Heart left ventricle (tissue), 16 donors: ENCODE data around the gene TJP3. TPM values are rescaled to one million over a fixed set of nuclear protein-coding genes. Genes with fewer than 3 reads are reported as not detected.

Experiments
- ATAC-seq, 4 donors: fragments of 200-7000 bp; cut with Tn5 transposase; one replicate each; pipeline ENCODE4 v1.9.1; 2020 to 2022; ENCODE audit warnings: moderate library complexity in 4 of 4, mild to moderate bottlenecking in 3 of 4, moderate number of reproducible peaks in 1 of 4
- DNase-seq, 5 donors: peaks; one replicate each; pipeline ENCODE4 v3.0.0-alpha.2; 2020
- H3K27ac ChIP-seq, 12 donors: fragments of 200-600 bp; sonication (generic) in 4 of 12; one replicate each; pipeline versions ENCODE4 v1.5.0 to v1.8.0; 2016 to 2022; ENCODE audit warnings: mild to moderate bottlenecking in 2 of 12
- H3K27me3 ChIP-seq, 9 donors: fragments of 200-600 bp; sonication (generic) in 2 of 9; one replicate each; pipeline versions ENCODE4 v1.5.1 to v1.8.0; 2016 to 2022; ENCODE audit warnings: mild to moderate bottlenecking in 3 of 9
- H3K36me3 ChIP-seq, 9 donors: fragments of 200-600 bp; sonication (generic) in 2 of 9; one replicate each; pipeline versions ENCODE4 v1.5.0 to v1.8.0; 2018 to 2022; ENCODE audit warnings: mild to moderate bottlenecking in 2 of 9
- H3K4me1 ChIP-seq, 12 donors: fragments of 200-600 bp; sonication (generic) in 4 of 12; one replicate each; pipeline versions ENCODE4 v1.5.0 to v1.8.0; 2016 to 2022; ENCODE audit warnings: mild to moderate bottlenecking in 3 of 12
- H3K4me3 ChIP-seq, 12 donors: fragments of 200-600 bp; sonication (generic) in 4 of 12; one replicate each; pipeline versions ENCODE4 v1.5.0 to v1.8.0; 2017 to 2022; ENCODE audit warnings: mild to moderate bottlenecking in 9 of 12, moderate library complexity in 4 of 12
- H3K9me3 ChIP-seq, 12 donors: fragments of 200-600 bp; sonication (generic) in 4 of 12; one replicate each; pipeline versions ENCODE4 v1.5.0 to v1.8.0; 2016 to 2022; ENCODE audit warnings: mild to moderate bottlenecking in 1 of 12
- POLR2A ChIP-seq, 2 donors: fragments of 450-650 bp; IDR thresholded peaks; one replicate each; pipeline ENCODE4 v1.6.1; 2017; ENCODE audit warnings: antibody characterized with exemption in 2 of 2, mild to moderate bottlenecking in 2 of 2, moderate library complexity in 2 of 2
- WGBS, 4 donors: extraction: QIAGEN DNeasy Blood & Tissue Kit in 2 of 4; methylation state at CpG; one replicate each; pipeline versions ENCODE4 v1.1.5 to v1.1.7; 2013 to 2018; 5-methylcytosine and 5-hydroxymethylcytosine counted together
- intact Hi-C, 10 donors: fragments of 100-400 bp; cut with DNase I; formaldehyde crosslinking; loops; one replicate each; pipeline versions ENCODE4 v1.11.1 to v1.14.2; 2022
- polyA plus RNA-seq, 2 donors: library from polyadenylated mRNA; stranded (reverse); fragments of 200-250 nt; gene quantifications; one replicate each; pipeline ENCODE4 v1.2.3, GENCODE V29; 2013
- total RNA-seq, 9 donors: library from RNA; depleted of rRNA in 2 of 9; stranded (reverse); fragments of >200 nt in 2 of 9; fragmentation: NEBNext Ultra II Directional in 3 of 9; extraction: Animal tissue kit (Norgen Biotek cat#: 25700) in 3 of 9; gene quantifications; one replicate each; pipeline versions ENCODE4 v1.1.0 to v1.2.4, GENCODE V29; 2016 to 2023
- TF ChIP-seq, protein P1 (sequence below), 12 donors: fragments of 200-600 bp; sonication (generic) in 4 of 12; IDR thresholded peaks; one replicate each; pipeline versions ENCODE4 v1.5.0 to v1.8.0; 2018 to 2022; ENCODE audit warnings: antibody characterized with exemption in 12 of 12, mild to moderate bottlenecking in 5 of 12
- donor health status: ischemic (EF 13 %, LVEDD 7.1; RV severe dilation, severe dysfunction).
- donor health status: healthy with polysubstance abuse.
- donor health status: DM: no; HTN: yes; CAD: no.
- donor health status: DM: no; HTN: no; CAD: no.
- donor health status: ischemic (EF 25% LVEDD 6.9; RV normal size, moderate dysfunction).
- donor health status: ischemic (EF 25% LVEDD 5.7; RV mildly dilated, moderate dysfunction).
- donor health status: healthy.
- donor health status: DM: yes; HTN: yes; CAD: no.
- donor health status: ischemic (EF 35%, LVEDD 5.7; RV mildly dilated, moderate dysfunction).
- donor health status: nonischemic (EF 11% LVEDD 7.7; RV severe dilation, severe dysfunction).
- donor health status: DM: yes; HTN: yes; CAD: no.
- donor health status: PGD.
- donor health status: ischemic (EF 29% LVEDD 5.4; RV normal size, mild dysfunction).
- donor health status: nonischemic (EF 23%, LVEDD 6.1; RV moderate dilation, normal function).

Gene TJP3
- total and polyA plus RNA-seq, 11 donors = 0.06 to 0.48 (median 0.41) TPM; not detected in 8

- no peaks in the 10 kb centered on the region for H3K27me3 ChIP-seq
- intact Hi-C loops = no loop called here
- peak overlapping the region; percentile 89 to 100 (median 99) for H3K27ac ChIP-seq
- no peak overlapping the region for H3K4me3 ChIP-seq
- 86 to 93% (median 90%) methylated on average over 6 to 8 of the region's 8 CpGs for WGBS, 4 donors
- peaks cover 0 to 67% (median 47%) of the 10 kb centered on the region in 12 donors for H3K4me1 ChIP-seq
- DNase-seq (no peak), ATAC-seq (no peak)
- no peaks in the 10 kb centered on the region for H3K36me3 ChIP-seq
- TF ChIP-seq POLR2A (IDR thresholded peaks at IDR 0.05) = no peak
- TF ChIP-seq, protein P1, sequence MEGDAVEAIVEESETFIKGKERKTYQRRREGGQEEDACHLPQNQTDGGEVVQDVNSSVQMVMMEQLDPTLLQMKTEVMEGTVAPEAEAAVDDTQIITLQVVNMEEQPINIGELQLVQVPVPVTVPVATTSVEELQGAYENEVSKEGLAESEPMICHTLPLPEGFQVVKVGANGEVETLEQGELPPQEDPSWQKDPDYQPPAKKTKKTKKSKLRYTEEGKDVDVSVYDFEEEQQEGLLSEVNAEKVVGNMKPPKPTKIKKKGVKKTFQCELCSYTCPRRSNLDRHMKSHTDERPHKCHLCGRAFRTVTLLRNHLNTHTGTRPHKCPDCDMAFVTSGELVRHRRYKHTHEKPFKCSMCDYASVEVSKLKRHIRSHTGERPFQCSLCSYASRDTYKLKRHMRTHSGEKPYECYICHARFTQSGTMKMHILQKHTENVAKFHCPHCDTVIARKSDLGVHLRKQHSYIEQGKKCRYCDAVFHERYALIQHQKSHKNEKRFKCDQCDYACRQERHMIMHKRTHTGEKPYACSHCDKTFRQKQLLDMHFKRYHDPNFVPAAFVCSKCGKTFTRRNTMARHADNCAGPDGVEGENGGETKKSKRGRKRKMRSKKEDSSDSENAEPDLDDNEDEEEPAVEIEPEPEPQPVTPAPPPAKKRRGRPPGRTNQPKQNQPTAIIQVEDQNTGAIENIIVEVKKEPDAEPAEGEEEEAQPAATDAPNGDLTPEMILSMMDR (IDR thresholded peaks at IDR 0.05) = no peak
- H3K9me3 ChIP-seq = no peaks in the 10 kb centered on the region
Observed at GRCh38 chr19:3672575-3672948, 35.6 kb upstream of the TJP3 start.

DNA sequence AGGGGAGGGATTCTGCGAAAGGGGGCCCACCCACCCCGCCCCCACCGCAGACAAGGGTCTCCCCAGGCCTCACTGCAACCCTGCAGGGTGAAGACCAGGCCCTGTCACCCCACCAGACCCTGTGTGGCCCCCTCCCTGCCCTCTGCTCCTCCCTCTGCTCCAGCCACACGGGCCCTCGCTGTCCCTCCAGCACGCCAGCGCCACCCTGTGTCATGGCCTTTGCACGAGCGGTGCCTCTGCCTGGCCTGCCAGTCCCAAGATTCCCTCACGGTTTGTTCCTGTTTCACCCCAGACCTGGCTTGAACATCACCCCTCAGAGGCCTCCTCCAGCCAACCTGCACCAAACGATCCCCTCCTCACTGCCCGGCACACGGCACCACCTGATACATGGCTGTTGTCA is 35.2 kb upstream of the TJP3 start:
- H3K4me1 ChIP-seq = peaks cover 0 to 63% (median 46%) of the 10 kb centered on the region in 12 donors
- TF ChIP-seq POLR2A (IDR thresholded peaks at IDR 0.05) = no peak
- TF ChIP-seq, protein P1 (IDR thresholded peaks at IDR 0.05) = no peak
- DNase-seq (no peak), ATAC-seq (no peak)
- H3K9me3 ChIP-seq = no peaks in the 10 kb centered on the region
- no peak overlapping the region for H3K4me3 ChIP-seq
- H3K27ac ChIP-seq = peak overlapping the region in 9 of 12 donors; percentile 2 to 100 (median 99)
- intact Hi-C loops = no loop called here
- H3K27me3 ChIP-seq = no peaks in the 10 kb centered on the region
- H3K36me3 ChIP-seq = no peaks in the 10 kb centered on the region
- WGBS, 4 donors = 90 to 92% (median 91%) methylated on average over 11 to 13 of the region's 13 CpGs

DNA sequence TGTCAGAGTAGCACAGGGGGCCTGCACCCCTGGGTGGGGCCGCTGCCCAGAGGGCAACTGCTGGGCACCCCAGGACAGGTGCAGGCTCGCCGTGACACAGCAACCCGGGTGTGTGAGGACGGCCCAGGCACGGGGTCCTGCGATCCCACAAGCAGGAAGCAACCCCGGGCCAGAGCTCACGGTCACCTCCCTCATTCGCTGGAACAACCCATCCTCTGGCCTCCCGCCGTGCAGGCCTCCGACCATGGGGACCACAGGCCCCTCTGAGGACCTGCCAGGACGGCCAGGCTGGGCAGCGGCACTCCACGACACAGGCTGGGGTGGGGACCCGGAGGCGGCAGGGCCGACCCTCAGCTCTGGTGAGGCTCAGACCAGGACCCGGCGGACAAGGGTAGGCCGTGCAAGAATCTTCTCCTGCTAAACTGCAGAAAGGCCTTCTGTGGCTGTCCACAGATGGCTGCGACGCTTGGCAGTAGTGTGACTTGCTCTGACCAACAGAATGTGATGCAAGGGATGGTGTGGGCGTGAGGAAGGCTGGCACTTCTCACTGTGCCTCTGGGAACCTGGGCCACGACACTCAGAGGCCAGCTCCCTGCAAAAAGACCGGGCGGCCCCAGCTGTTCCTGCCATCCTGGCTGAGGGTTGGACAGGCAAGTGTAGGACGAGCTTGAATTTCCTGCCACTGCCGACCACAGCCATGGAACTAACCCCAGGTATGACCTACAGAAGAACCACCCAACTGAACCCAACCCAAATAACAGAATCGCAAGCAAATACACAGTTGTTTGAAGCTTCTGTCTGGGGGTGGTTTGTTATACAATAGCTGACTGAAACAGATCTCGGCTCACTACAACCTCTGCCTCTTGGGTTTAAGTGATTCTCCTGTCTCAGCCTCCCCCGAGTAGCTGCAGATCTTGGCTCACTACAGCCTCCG is 34.4 kb upstream of the TJP3 start:
- 94 to 96% (median 95%) methylated on average over 10 to 34 of the region's 34 CpGs for WGBS, 4 donors
- no peaks in the 10 kb centered on the region for H3K36me3 ChIP-seq
- no peak overlapping the region for H3K4me3 ChIP-seq
- H3K4me1 ChIP-seq = peaks cover 0 to 55% (median 39%) of the 10 kb centered on the region in 12 donors
- TF ChIP-seq POLR2A (IDR thresholded peaks at IDR 0.05) = no peak
- TF ChIP-seq, protein P1 (IDR thresholded peaks at IDR 0.05) = no peak
- ATAC-seq (no peak), DNase-seq (no peak)
- H3K27me3 ChIP-seq = no peaks in the 10 kb centered on the region
- peak overlapping the region in 5 of 12 donors; percentile 2 to 100 (median 99) for H3K27ac ChIP-seq
- intact Hi-C loops = no loop called here
- H3K9me3 ChIP-seq = no peaks in the 10 kb centered on the region

DNA sequence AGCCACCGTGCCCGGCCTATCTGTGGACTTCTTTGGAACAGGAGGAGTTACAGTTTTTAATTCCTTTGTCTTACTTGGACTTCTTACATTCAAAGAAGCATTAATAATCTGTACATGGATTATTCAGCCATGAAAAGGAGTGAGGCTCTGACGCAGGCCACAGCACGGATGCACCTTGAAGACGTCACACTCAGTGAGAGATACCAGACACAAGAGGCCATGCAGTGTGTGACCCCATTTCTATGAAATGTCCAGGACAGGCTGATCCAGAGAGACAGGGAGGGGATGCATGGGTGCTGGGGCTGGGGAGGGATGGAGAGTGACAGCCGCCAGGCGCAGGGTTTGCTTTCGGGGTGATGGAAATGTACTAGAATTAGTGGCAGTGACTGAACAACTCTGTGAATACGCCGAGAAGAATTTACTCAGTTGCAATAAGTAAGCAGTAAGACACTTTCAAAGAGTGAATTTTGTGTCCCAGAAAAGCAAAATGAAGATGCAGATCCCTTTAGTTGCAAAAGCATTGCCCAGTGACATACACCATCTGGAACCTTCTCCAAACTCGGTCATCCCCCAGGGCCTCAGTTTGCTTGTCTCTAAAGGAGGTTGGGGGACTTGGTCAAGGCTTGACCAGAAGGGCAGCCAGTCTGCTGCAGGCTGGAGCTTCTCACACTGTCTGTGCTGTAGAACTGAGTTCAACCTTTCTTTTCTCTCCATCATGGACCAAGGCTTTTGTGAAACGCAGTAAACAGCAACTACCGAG is 33.2 kb upstream of the TJP3 start:
- Histone ChIP-seq H3K27me3 (no peaks in the 10 kb centered on the region), H3K4me1 (peaks cover 0 to 43% (median 27%) of the 10 kb centered on the region in 12 donors), H3K36me3 (peaks cover 0 to 6% (median 0%) of the 10 kb centered on the region in 9 donors), H3K9me3 (no peaks in the 10 kb centered on the region), H3K27ac (peak overlapping the region in 2 of 12 donors; percentile 14 to 99), H3K4me3 (no peak overlapping the region)
- no peak for TF ChIP-seq POLR2A (IDR thresholded peaks at IDR 0.05)
- TF ChIP-seq, protein P1 (IDR thresholded peaks at IDR 0.05) = no peak
- ATAC-seq = no peak
- intact Hi-C loops = no loop called here
- DNase-seq = no peak
- WGBS, 4 donors = 86 to 88% (median 87%) methylated on average over 13 of the region's 13 CpGs
